ENCODE results near the gene GAS2L2.

GRCh38 chr17:35717475-35717874 lies 35.6 kb downstream of the GAS2L2 start:
- TF ChIP-seq EZH2 (IDR thresholded peaks at IDR 0.05; ENCODE audit: low read length, unreplicated experiment) (no peak), CTCF (conservative IDR thresholded peaks at IDR 0.05; ENCODE audit: low read depth, low read length) (no peak), EZH2phosphoT487 (IDR thresholded peaks at IDR 0.05; ENCODE audit: borderline replicate concordance, low read length) (no peak)
